Peyer's patch (tissue), 4 donors: ENCODE data around the gene SLC41A2.

Experiments
- CTCF ChIP-seq, 6 experiments: fragments of 450-650 bp in 4 of 6; fragments of 200-600 bp in 2 of 6; sonication (generic) in 1 of 6; IDR thresholded peaks; one replicate each; pipeline ENCODE4 v1.5.1; 2017 to 2019; ENCODE audit warnings: antibody characterized with exemption in 6 of 6, mild to moderate bottlenecking in 3 of 6, moderate library complexity in 1 of 6
- POLR2A ChIP-seq, 2 donors: fragments of 450-650 bp; IDR thresholded peaks; one replicate each; pipeline ENCODE4 v1.5.1; 2017; ENCODE audit warnings: antibody characterized with exemption in 2 of 2, mild to moderate bottlenecking in 2 of 2, moderate library complexity in 2 of 2

- TF ChIP-seq CTCF (IDR thresholded peaks at IDR 0.05), result no peak
- TF ChIP-seq POLR2A (IDR thresholded peaks at IDR 0.05), result no peak
Measured at GRCh38 chr12:104971306-104971705, 13.2 kb upstream of the SLC41A2 start.
